Liver (tissue), 9 donors: ENCODE data around the gene ZNF502. TPM values are rescaled to one million over a fixed set of nuclear protein-coding genes. Genes with fewer than 3 reads are reported as not detected.
A peak's percentile ranks its signal among the peaks of the same experiment; 100 is the strongest.

ENCODE experiments used
- DNase-seq: peaks from one replicate; pipeline ENCODE4 v3.0.0-alpha.2; 2017; ENCODE audit warnings: low spot score
- H3K27ac ChIP-seq, 2 donors: one replicate each; pipeline ENCODE4 v1.7.0; 2013; ENCODE audit warnings: inconsistent platforms in 2 of 2, low read length in 2 of 2, control low read depth in 1 of 2, low read depth in 1 of 2, mild to moderate bottlenecking in 1 of 2
- H3K27me3 ChIP-seq, 4 donors: one replicate each; pipeline versions ENCODE4 v1.6.1 to v1.7.0; 2013; ENCODE audit warnings: low read length in 3 of 4, inconsistent platforms in 1 of 4, mild to moderate bottlenecking in 1 of 4, moderate library complexity in 1 of 4; ENCODE audit not compliant: control insufficient read depth in 4 of 4, insufficient read depth in 4 of 4
- H3K36me3 ChIP-seq, 4 donors: one replicate each; pipeline versions ENCODE4 v1.6.1 to v1.7.0; 2013; ENCODE audit warnings: low read length in 3 of 4, mild to moderate bottlenecking in 3 of 4, low read depth in 1 of 4, moderate library complexity in 1 of 4; ENCODE audit not compliant: control insufficient read depth in 4 of 4, insufficient read depth in 3 of 4
- H3K4me1 ChIP-seq, 4 donors: one replicate each; pipeline versions ENCODE4 v1.6.1 to v1.7.0; 2013; ENCODE audit warnings: low read length in 3 of 4, mild to moderate bottlenecking in 3 of 4, moderate library complexity in 1 of 4; ENCODE audit not compliant: control insufficient read depth in 4 of 4, insufficient read depth in 4 of 4
- H3K4me3 ChIP-seq, 3 donors: one replicate each; pipeline versions ENCODE4 v1.6.1 to v1.7.0; 2013; ENCODE audit warnings: low read length in 3 of 3, control low read depth in 1 of 3, low read depth in 1 of 3, mild to moderate bottlenecking in 1 of 3
- H3K9ac ChIP-seq, 2 donors: one replicate each; pipeline ENCODE4 v1.7.0; 2013; ENCODE audit warnings: low read length in 2 of 2, mild to moderate bottlenecking in 2 of 2, moderate library complexity in 2 of 2, control low read depth in 1 of 2, low read depth in 1 of 2
- H3K9me3 ChIP-seq, 4 donors: one replicate each; pipeline versions ENCODE4 v1.6.1 to v1.7.0; 2013; ENCODE audit warnings: low read length in 3 of 4; ENCODE audit not compliant: control insufficient read depth in 4 of 4
- ATF3 ChIP-seq: IDR thresholded peaks from 2 replicates; pipeline ENCODE4 v1.6.1; 2016; ENCODE audit warnings: antibody characterized with exemption
- EGR1 ChIP-seq, 2 donors: IDR thresholded peaks; 2 replicates each; pipeline ENCODE4 v1.6.1; 2016 to 2018; ENCODE audit warnings: antibody characterized with exemption in 2 of 2, low read depth in 2 of 2
- GABPA ChIP-seq, 2 donors: IDR thresholded peaks in 1 of 2; conservative IDR thresholded peaks in 1 of 2; 2 replicates each; pipeline ENCODE4 v1.6.1; 2016; ENCODE audit warnings: antibody characterized with exemption in 2 of 2, mild to moderate bottlenecking in 1 of 2, moderate library complexity in 1 of 2
- MAX ChIP-seq: IDR thresholded peaks from 2 replicates; pipeline ENCODE4 v1.6.1; 2016; ENCODE audit warnings: antibody characterized with exemption
- NR2F2 ChIP-seq: IDR thresholded peaks from 2 replicates; pipeline ENCODE4 v1.6.1; 2016; ENCODE audit warnings: antibody characterized with exemption
- RAD21 ChIP-seq, 2 donors: IDR thresholded peaks; 2 replicates each; pipeline ENCODE4 v1.6.1; 2016; ENCODE audit warnings: antibody characterized with exemption in 2 of 2, mild to moderate bottlenecking in 2 of 2
- REST ChIP-seq: IDR thresholded peaks from 2 replicates; pipeline ENCODE4 v1.6.1; 2016; ENCODE audit warnings: antibody characterized with exemption, mild to moderate bottlenecking
- RXRA ChIP-seq, 2 donors: IDR thresholded peaks; 2 replicates each; pipeline ENCODE4 v1.6.1; 2017 to 2018; ENCODE audit warnings: antibody characterized with exemption in 2 of 2, mild to moderate bottlenecking in 1 of 2
- TAF1 ChIP-seq: conservative IDR thresholded peaks from 2 replicates; pipeline ENCODE4 v1.6.1; 2016; ENCODE audit warnings: antibody characterized with exemption, mild to moderate bottlenecking
- YY1 ChIP-seq: IDR thresholded peaks from 2 replicates; pipeline ENCODE4 v1.6.1; 2016; ENCODE audit warnings: antibody characterized with exemption, mild to moderate bottlenecking
- ZBTB33 ChIP-seq: IDR thresholded peaks from 2 replicates; pipeline ENCODE4 v1.6.1; 2016; ENCODE audit warnings: antibody characterized with exemption
- WGBS: extraction: QIAGEN DNeasy Blood & Tissue Kit; methylation state at CpG from one replicate; pipeline ENCODE4 v1.1.7; 2013; 5-methylcytosine and 5-hydroxymethylcytosine counted together
- polyA plus RNA-seq, 2 donors: library from polyadenylated mRNA; stranded (reverse) in 1 of 2; unstranded in 1 of 2; fragments of 200-250 nt in 1 of 2; fragments of >200 nt in 1 of 2; fragmentation: Nextera tagmentation in 1 of 2; extraction: Ambion mirVana in 1 of 2; gene quantifications; one replicate each; pipeline versions ENCODE4 v1.2.1 to v1.2.3, GENCODE V29; 2013 to 2015
- total RNA-seq, 2 donors: library from RNA; depleted of rRNA; stranded (reverse); fragments of >200 nt; gene quantifications; one replicate each; pipeline ENCODE4 v1.2.3, GENCODE V29; 2014
- donor health status: healthy.
- donor health status: healthy.
- donor health status: healthy.
- donor health status: healthy.
- donor health status: healthy.

ZNF502 gene
- total and polyA plus RNA-seq, 4 donors: 0.75 to 2.1 (median 1.3) TPM

GRCh38 chr3:44687898-44688297, 24.6 kb upstream of the ZNF502 start:
- no peak overlapping the region for H3K27ac ChIP-seq
- H3K9me3 ChIP-seq: peaks cover 5 to 15% (median 10%) of the 10 kb centered on the region in 4 donors
- peaks cover 0 to 1% (median 0%) of the 10 kb centered on the region in 4 donors for H3K36me3 ChIP-seq
- no peak overlapping the region for H3K4me3 ChIP-seq
- H3K9ac ChIP-seq: no peak overlapping the region
- H3K27me3 ChIP-seq: peaks cover 0 to 3% (median 2%) of the 10 kb centered on the region in 4 donors
- no peak for DNase-seq
- TF ChIP-seq GABPA (IDR thresholded peaks at IDR 0.05 in 1 of 2, conservative IDR thresholded peaks at IDR 0.05 in 1 of 2) (no peak), NR2F2 (no peak)
- peaks cover 0 to 6% (median under 1%) of the 10 kb centered on the region in 4 donors for H3K4me1 ChIP-seq
- WGBS: 44% methylated on average over 1 of the region's 1 CpG

- no peak for TF ChIP-seq ZBTB33
- no peak for TF ChIP-seq YY1
- TF ChIP-seq GABPA (IDR thresholded peaks at IDR 0.05 in 1 of 2, conservative IDR thresholded peaks at IDR 0.05 in 1 of 2): no peak
- TF ChIP-seq RXRA (IDR thresholded peaks at IDR 0.05): no peak
- no peak for TF ChIP-seq REST
- no peak for TF ChIP-seq EGR1 (IDR thresholded peaks at IDR 0.05; ENCODE audit: low read depth in 2 of 2)
- TF ChIP-seq RAD21 (IDR thresholded peaks at IDR 0.05): no peak
- no peak for TF ChIP-seq MAX
- no peak for TF ChIP-seq ATF3
- no peak for TF ChIP-seq NR2F2
- no peak for TF ChIP-seq TAF1
- H3K4me1 ChIP-seq: no peaks in the 10 kb centered on the region
- H3K9me3 ChIP-seq: peaks cover 63 to 83% (median 69%) of the 10 kb centered on the region in 4 donors
- no peak overlapping the region for H3K27ac ChIP-seq
- H3K4me3 ChIP-seq: peak overlapping the region in 2 of 3 donors; percentile 58 to 69
- H3K36me3 ChIP-seq: peaks cover 4 to 32% (median 27%) of the 10 kb centered on the region in 4 donors
- no peaks in the 10 kb centered on the region for H3K27me3 ChIP-seq
- no peak overlapping the region for H3K9ac ChIP-seq
- 96% methylated on average over 10 of the region's 10 CpGs for WGBS
- DNase-seq: no peak
These were observed 9.0 kb downstream of the ZNF502 start for GRCh38 chr3:44721231-44722102.
